Sigmoid colon (tissue), 4 donors: ENCODE data around the gene MOK.

ENCODE experiments used
- EP300 ChIP-seq, 4 donors: sonication (generic); formaldehyde crosslinking; IDR thresholded peaks; one replicate each; pipeline ENCODE4 v1.6.1; 2017; ENCODE audit warnings: antibody characterized with exemption in 4 of 4
- POLR2A ChIP-seq, 2 donors: fragments of 450-650 bp; IDR thresholded peaks; one replicate each; pipeline ENCODE4 v1.6.1; 2016; ENCODE audit warnings: antibody characterized with exemption in 2 of 2, mild to moderate bottlenecking in 2 of 2, moderate library complexity in 2 of 2
- POLR2AphosphoS5 ChIP-seq, 4 donors: sonication (generic); formaldehyde crosslinking; IDR thresholded peaks; one replicate each; pipeline ENCODE4 v1.6.1; 2017; ENCODE audit warnings: antibody characterized with exemption in 4 of 4
- TF ChIP-seq, protein P1 (sequence below), 4 experiments: fragments of 450-650 bp in 3 of 4; fragments of 200-600 bp in 1 of 4; IDR thresholded peaks; one replicate each; pipeline ENCODE4 v1.5.1; 2016 to 2019; ENCODE audit warnings: antibody characterized with exemption in 4 of 4, mild to moderate bottlenecking in 3 of 4, moderate library complexity in 2 of 4

DNA sequence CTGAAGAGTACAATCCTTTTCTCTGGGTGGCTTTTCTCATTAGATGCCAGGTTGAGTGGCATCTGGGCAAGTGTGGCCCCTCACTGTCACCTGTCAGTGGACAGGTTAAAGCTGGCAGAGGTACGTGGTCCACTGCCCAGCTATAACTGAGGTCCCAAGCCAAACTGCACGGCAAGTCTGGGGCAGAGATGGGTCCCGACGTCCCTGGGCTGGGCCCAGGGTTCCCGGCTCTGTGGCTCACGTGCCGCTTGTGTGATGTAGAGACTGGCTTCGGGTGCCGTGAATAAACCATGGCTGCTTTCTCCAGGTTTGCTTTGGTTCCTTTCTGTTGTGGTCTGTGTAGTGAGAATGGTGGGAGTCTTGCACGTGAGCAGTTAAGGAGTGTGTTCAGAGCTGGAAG is 87.6 kb downstream of the MOK start:
- TF ChIP-seq POLR2AphosphoS5 (IDR thresholded peaks at IDR 0.05) = no peak
- no peak for TF ChIP-seq POLR2A (IDR thresholded peaks at IDR 0.05)
- TF ChIP-seq, protein P1, sequence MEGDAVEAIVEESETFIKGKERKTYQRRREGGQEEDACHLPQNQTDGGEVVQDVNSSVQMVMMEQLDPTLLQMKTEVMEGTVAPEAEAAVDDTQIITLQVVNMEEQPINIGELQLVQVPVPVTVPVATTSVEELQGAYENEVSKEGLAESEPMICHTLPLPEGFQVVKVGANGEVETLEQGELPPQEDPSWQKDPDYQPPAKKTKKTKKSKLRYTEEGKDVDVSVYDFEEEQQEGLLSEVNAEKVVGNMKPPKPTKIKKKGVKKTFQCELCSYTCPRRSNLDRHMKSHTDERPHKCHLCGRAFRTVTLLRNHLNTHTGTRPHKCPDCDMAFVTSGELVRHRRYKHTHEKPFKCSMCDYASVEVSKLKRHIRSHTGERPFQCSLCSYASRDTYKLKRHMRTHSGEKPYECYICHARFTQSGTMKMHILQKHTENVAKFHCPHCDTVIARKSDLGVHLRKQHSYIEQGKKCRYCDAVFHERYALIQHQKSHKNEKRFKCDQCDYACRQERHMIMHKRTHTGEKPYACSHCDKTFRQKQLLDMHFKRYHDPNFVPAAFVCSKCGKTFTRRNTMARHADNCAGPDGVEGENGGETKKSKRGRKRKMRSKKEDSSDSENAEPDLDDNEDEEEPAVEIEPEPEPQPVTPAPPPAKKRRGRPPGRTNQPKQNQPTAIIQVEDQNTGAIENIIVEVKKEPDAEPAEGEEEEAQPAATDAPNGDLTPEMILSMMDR (IDR thresholded peaks at IDR 0.05) = no peak
- no peak for TF ChIP-seq EP300 (IDR thresholded peaks at IDR 0.05)
